HepG2 (cell line): Measurements from ENCODE around the gene CFAP61. TPM values are rescaled to one million over a fixed set of nuclear protein-coding genes. Genes with fewer than 3 reads are reported as not detected.

Source experiments
- ATAC-seq: fragments of 200-7000 bp; cut with Tn5 transposase; 3 replicates; pipeline ENCODE4 v1.9.1; 2020; ENCODE audit warnings: mild to moderate bottlenecking, moderate library complexity
- BruUV-seq: library from RNA; stranded (reverse); fragments of 400-500 nt; replicated peaks from 2 replicates; lab custom pipeline; 2021; lab: Mats Ljungman, UMichigan
- CTCF ChIA-PET: fragments of 300-600 bp; formaldehyde crosslinking; extraction: SDS; loops from one replicate; lab custom pipeline; 2021; ENCODE audit warnings: low total read pairs, inconsistent platforms, low intra/inter-chr PET ratio; lab: Yijun Ruan, JAX
- POLR2A ChIA-PET: fragments of 350-600 bp; sonication (Branson Sonifier 250); formaldehyde crosslinking; loops from one replicate; lab custom pipeline; 2020; ENCODE audit warnings: antibody characterized with exemption, inconsistent platforms; lab: Yijun Ruan, JAX
- DNase-seq: peaks from one replicate; pipeline ENCODE4 v3.0.0-alpha.2; 2015; ENCODE audit warnings: low spot score
- FAIRE-seq: peaks from 3 replicates; lab custom pipeline; 2011; peaks lifted over from hg19 to GRCh38; lab: Jason Lieb, UNC
- H2AFZ ChIP-seq: one replicate; pipeline ENCODE4 v1.6.1; 2011; ENCODE audit warnings: low read length, inconsistent platforms
- H3K27ac ChIP-seq: fragments of 300-600 bp; 3 replicates; pipeline ENCODE4 v1.8.0; 2011; ENCODE audit warnings: mixed run types, mild to moderate bottlenecking, mixed read lengths, low read length, inconsistent platforms; ENCODE audit not compliant: insufficient read depth; ENCODE audit errors: extremely low read length
- H3K27me3 ChIP-seq, 2 experiments: fragments of 200-600 bp in 1 of 2; 2 replicates in 1 of 2; 3 replicates in 1 of 2; pipeline versions ENCODE4 v1.6.0 to v1.8.0; 2011; ENCODE audit warnings: low read length in 2 of 2, mild to moderate bottlenecking in 2 of 2, moderate library complexity in 2 of 2, inconsistent platforms in 1 of 2; ENCODE audit not compliant: insufficient read depth in 2 of 2, control insufficient read depth in 1 of 2
- H3K36me3 ChIP-seq, 2 experiments: fragments of 200-600 bp in 1 of 2; replicated peaks in 1 of 2; 2 replicates in 1 of 2; 3 replicates in 1 of 2; pipeline versions ENCODE4 v1.5.1 to v1.8.0; 2011; ENCODE audit warnings: low read length in 2 of 2, inconsistent platforms in 1 of 2; ENCODE audit not compliant: insufficient read depth in 2 of 2, control insufficient read depth in 1 of 2
- H3K4me1 ChIP-seq: 2 replicates; pipeline ENCODE4 v1.5.1; 2012; ENCODE audit warnings: low read length, inconsistent platforms; ENCODE audit not compliant: insufficient read depth
- H3K4me2 ChIP-seq: 2 replicates; pipeline ENCODE4 v1.6.0; 2011; ENCODE audit warnings: low read depth, low read length, inconsistent platforms
- H3K4me3 ChIP-seq, 3 experiments: fragments of 200-600 bp in 1 of 3; sonication (generic), shearing (Covaris generic) in 1 of 3; replicated peaks in 1 of 3; 2 replicates each; pipeline ENCODE4 v1.5.1; 2011 to 2016; ENCODE audit warnings: low read length in 3 of 3, inconsistent platforms in 2 of 3, low read depth in 2 of 3, mild to moderate bottlenecking in 2 of 3, control low read depth in 1 of 3, mixed read lengths in 1 of 3; ENCODE audit not compliant: insufficient read depth in 1 of 3
- H3K79me2 ChIP-seq: one replicate; pipeline ENCODE4 v1.6.1; 2011; ENCODE audit warnings: low read length, inconsistent platforms; ENCODE audit not compliant: insufficient read depth
- H3K9ac ChIP-seq: 2 replicates; pipeline ENCODE4 v1.6.0; 2011; ENCODE audit warnings: mild to moderate bottlenecking, low read depth, low read length, inconsistent platforms; ENCODE audit not compliant: insufficient read depth
- H3K9me3 ChIP-seq: 2 replicates; pipeline ENCODE4 v1.5.1; 2012; ENCODE audit warnings: mild to moderate bottlenecking, low read length
- H4K20me1 ChIP-seq: 2 replicates; pipeline ENCODE4 v1.6.0; 2011; ENCODE audit warnings: inconsistent platforms, mild to moderate bottlenecking, low read length, moderate library complexity; ENCODE audit not compliant: insufficient read depth
- ATAD3A ChIP-seq: sonication (generic); formaldehyde crosslinking; IDR thresholded peaks from 2 replicates; pipeline ENCODE4 v1.4.0; 2020; ENCODE audit warnings: missing genetic modification reagents
- ATF6 ChIP-seq: sonication (generic); formaldehyde crosslinking; conservative IDR thresholded peaks from 2 replicates; pipeline ENCODE4 v1.4.0; 2020; ENCODE audit warnings: missing genetic modification reagents
- IRF9 ChIP-seq: sonication (generic); formaldehyde crosslinking; IDR thresholded peaks from 2 replicates; pipeline ENCODE4 v1.8.0; 2022; ENCODE audit warnings: missing genetic modification reagents, mild to moderate bottlenecking, borderline replicate concordance
- PRMT3 ChIP-seq: sonication (generic); formaldehyde crosslinking; IDR thresholded peaks from 2 replicates; pipeline ENCODE4 v1.8.1; 2022; ENCODE audit warnings: low read depth, mild to moderate bottlenecking, moderate library complexity, missing genetic modification reagents, borderline replicate concordance
- SMAD9 ChIP-seq: sonication (generic); formaldehyde crosslinking; IDR thresholded peaks from 2 replicates; pipeline ENCODE4 v1.5.1; 2020; ENCODE audit warnings: mild to moderate bottlenecking, missing genetic modification reagents
- SMARCC2 ChIP-seq: fragments of 450-650 bp; IDR thresholded peaks from 2 replicates; pipeline ENCODE4 v1.6.1; 2017; ENCODE audit warnings: antibody characterized with exemption, mild to moderate bottlenecking
- SPEN ChIP-seq: sonication (generic); formaldehyde crosslinking; IDR thresholded peaks from 2 replicates; pipeline ENCODE4 v1.5.1; 2020; ENCODE audit warnings: low read depth, mild to moderate bottlenecking, missing genetic modification reagents
- SRY ChIP-seq: sonication (generic); formaldehyde crosslinking; IDR thresholded peaks from 2 replicates; pipeline ENCODE4 v1.8.0; 2022; ENCODE audit warnings: mild to moderate bottlenecking, missing genetic modification reagents
- TAF1 ChIP-seq: sonication (generic); formaldehyde crosslinking; IDR thresholded peaks from 2 replicates; pipeline ENCODE4 v1.4.0; 2020; ENCODE audit warnings: missing genetic modification reagents
- THYN1 ChIP-seq: sonication (generic); formaldehyde crosslinking; IDR thresholded peaks from 2 replicates; pipeline ENCODE4 v1.8.1; 2023; ENCODE audit warnings: low read depth, mild to moderate bottlenecking, moderate library complexity, missing genetic modification reagents, borderline replicate concordance
- XBP1 ChIP-seq: sonication (generic); formaldehyde crosslinking; IDR thresholded peaks from 2 replicates; pipeline ENCODE4 v1.5.0; 2020; ENCODE audit warnings: missing genetic modification reagents
- ZGPAT ChIP-seq: IDR thresholded peaks from 2 replicates; pipeline ENCODE4 v1.6.1; 2016; ENCODE audit warnings: mild to moderate bottlenecking
- ZNF503 ChIP-seq: sonication (generic); formaldehyde crosslinking; IDR thresholded peaks from 2 replicates; pipeline ENCODE4 v1.4.0; 2020; ENCODE audit warnings: missing genetic modification reagents
- ZNF562 ChIP-seq: sonication (generic); formaldehyde crosslinking; IDR thresholded peaks from 2 replicates; pipeline ENCODE4 v1.8.0; 2022; ENCODE audit warnings: missing genetic modification reagents, borderline replicate concordance
- ZNF615 ChIP-seq: sonication (generic); formaldehyde crosslinking; IDR thresholded peaks from 2 replicates; pipeline ENCODE4 v1.5.0; 2020; ENCODE audit warnings: mild to moderate bottlenecking, missing genetic modification reagents, borderline replicate concordance
- WGBS: methylation state at CpG from one replicate; pipeline ENCODE4 v1.1.6; 2017; ENCODE audit warnings: low lambda C conversion rate; 5-methylcytosine and 5-hydroxymethylcytosine counted together
- in situ Hi-C: cut with HindIII; loops from 2 replicates; pipeline ENCODE4 v1.10.0; 2017; ENCODE audit warnings: low pct_unique_long_range_greater_than_20kb; ENCODE audit not compliant: extremely low pct_ligation_motif_present
- intact Hi-C: fragments of 100-400 bp; cut with micrococcal nuclease; formaldehyde crosslinking; loops from one replicate; pipeline ENCODE4 v1.10.0; 2022; ENCODE audit not compliant: unreplicated experiment
- polyA plus RNA-seq, 8 experiments: library from polyadenylated mRNA; depleted of rRNA in 3 of 8; stranded (reverse) in 7 of 8; unstranded in 1 of 8; fragments of >200 nt; fragmentation: Illumina TruSeq in 4 of 8; extraction: Trizol in 4 of 8; gene quantifications; 2 replicates each; pipeline versions ENCODE4 v1.2.1 to v1.2.3, GENCODE V29; 2011 to 2016; ENCODE audit warnings: low read depth in 4 of 8, missing spikeins in 1 of 8, mixed read lengths in 1 of 8; ENCODE audit not compliant: insufficient read depth in 1 of 8
- total RNA-seq, 5 experiments: library from RNA; depleted of rRNA; stranded (reverse); fragments of >200 nt; fragmentation: Illumina TruSeq; extraction: Trizol; gene quantifications; 2 replicates each; pipeline ENCODE4 v1.2.3, GENCODE V29; 2016; ENCODE audit warnings: low read depth in 1 of 5

The CFAP61 gene
- total and polyA plus RNA-seq, 2 of the 13 experiments (the other 11 are each of a cell fraction or from before 2014, with no cell fraction given) = 0.27 TPM; not detected in 1

- in situ Hi-C loops = no loop called here
These were observed 202.8 kb downstream of the CFAP61 start for GRCh38 chr20:20255099-20255498.

More at GRCh38 chr20:20255099-20255498, 202.8 kb downstream of the CFAP61 start:
- no peak for FAIRE-seq
- H3K9me3 ChIP-seq = no peaks in the 10 kb centered on the region
- no peak overlapping the region for H3K27ac ChIP-seq
- WGBS = 7% methylated on average over 3 of the region's 3 CpGs
- no peaks in the 10 kb centered on the region for H3K4me1 ChIP-seq
- no peak for DNase-seq
- H3K4me3 ChIP-seq = no peak overlapping the region
- H3K4me2 ChIP-seq = no peak overlapping the region
- H4K20me1 ChIP-seq = no peaks in the 10 kb centered on the region
- POLR2A ChIA-PET = no interaction called here
- no peak for TF ChIP-seq ZGPAT (CRISPR knock-in tag)
- no peak for TF ChIP-seq SMAD9 (CRISPR knock-in tag)
- no peak for TF ChIP-seq TAF1 (CRISPR knock-in tag)
- no peak for TF ChIP-seq ZNF562 (CRISPR knock-in tag)
- TF ChIP-seq SMARCC2 = no peak
- no peak for TF ChIP-seq ZNF503 (CRISPR knock-in tag)
- no peak for TF ChIP-seq THYN1 (CRISPR knock-in tag)
- no peak for TF ChIP-seq XBP1
- no peak for TF ChIP-seq ZNF615 (CRISPR knock-in tag)
- no peak for TF ChIP-seq ATF6 (CRISPR knock-in tag)
- TF ChIP-seq SPEN (CRISPR knock-in tag) = no peak
- no peak for TF ChIP-seq ATAD3A (CRISPR knock-in tag)
- TF ChIP-seq PRMT3 (CRISPR knock-in tag) = no peak
- no peak for TF ChIP-seq SRY
- TF ChIP-seq IRF9 (CRISPR knock-in tag) = no peak
- CTCF ChIA-PET = no interaction called here
- H3K79me2 ChIP-seq = no peaks in the 10 kb centered on the region
- H3K36me3 ChIP-seq = no peaks in the 10 kb centered on the region
- H2AFZ ChIP-seq = no peak overlapping the region
- H3K9ac ChIP-seq = no peak overlapping the region
- intact Hi-C loops = no loop called here
- no TSS peak for BruUV-seq
- peaks cover 0 to 4% of the 10 kb centered on the region in 2 experiments; a peak in 1 of 5 replicates for H3K27me3 ChIP-seq
- no peak for ATAC-seq
